AG04450 (cell line): ENCODE data around the gene HK1. TPM values are rescaled to one million over a fixed set of nuclear protein-coding genes. Genes with fewer than 3 reads are reported as not detected.

Experiments
- CTCF ChIA-PET: fragments of 300-600, 350-600 bp; formaldehyde crosslinking; extraction: SDS; loops from one replicate; lab custom pipeline; 2022; ENCODE audit warnings: antibody characterized with exemption, inconsistent platforms; lab: Charles Lee
- POLR2A ChIA-PET: fragments of 350-600 bp; formaldehyde crosslinking; extraction: SDS; loops from one replicate; lab custom pipeline; 2021; ENCODE audit warnings: antibody characterized with exemption, inconsistent platforms; lab: Yijun Ruan, JAX
- DNase-seq: peaks from one replicate; pipeline ENCODE4 v3.0.0-alpha.2; 2011; ENCODE audit warnings: low read depth, low spot score
- H3K27ac ChIP-seq: one replicate; pipeline ENCODE4 v1.5.1; 2012; ENCODE audit warnings: low read depth, low read length, control low read depth
- H3K27me3 ChIP-seq: one replicate; pipeline ENCODE4 v1.6.0; 2012; ENCODE audit warnings: low read length; ENCODE audit not compliant: control insufficient read depth, insufficient read depth
- H3K4me3 ChIP-seq: 2 replicates; pipeline ENCODE4 v1.5.1; 2011; ENCODE audit warnings: mild to moderate bottlenecking, low read depth, low read length, control low read depth
- H3K9me3 ChIP-seq: 2 replicates; pipeline ENCODE4 v1.5.1; 2012; ENCODE audit warnings: low read length; ENCODE audit not compliant: control insufficient read depth, insufficient read depth
- CTCF ChIP-seq: IDR thresholded peaks from 2 replicates; pipeline ENCODE4 v1.5.1; 2011; ENCODE audit warnings: low read depth, low read length, control low read depth, inconsistent platforms
- polyA plus RNA-seq: library from polyadenylated mRNA; depleted of rRNA; stranded (reverse); fragments of >200 nt; gene quantifications from 2 replicates; pipeline ENCODE4 v1.2.3, GENCODE V29; 2011

The HK1 gene
- polyA plus RNA-seq, 1 experiment = 31.9 TPM

DNA sequence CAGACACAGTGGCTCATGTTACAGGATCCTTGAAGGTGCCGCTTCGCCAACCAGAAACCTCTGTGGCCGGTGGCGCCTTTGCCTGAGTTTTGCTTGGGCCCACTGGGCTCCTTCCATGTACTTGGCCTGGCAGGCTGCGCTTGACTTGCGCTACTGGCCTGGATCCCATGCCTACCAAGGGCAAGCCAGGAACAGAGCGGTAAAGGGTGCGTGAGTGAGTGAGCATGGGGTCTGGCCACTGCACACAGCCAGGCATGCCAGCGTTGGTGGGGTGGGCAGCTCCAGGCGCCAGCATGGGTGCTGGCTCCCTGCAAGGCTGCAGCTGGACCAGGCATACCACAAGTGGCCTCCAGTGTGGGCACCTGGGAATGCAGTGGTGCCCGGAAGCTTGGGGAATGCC, 156.6 kb downstream of the HK1 start:
- H3K27ac ChIP-seq = no peak overlapping the region
- peaks cover 29% of the 10 kb centered on the region for H3K27me3 ChIP-seq
- CTCF ChIA-PET = no interaction called here
- no peak overlapping the region for H3K4me3 ChIP-seq
- POLR2A ChIA-PET = no interaction called here
- DNase-seq = no peak
- TF ChIP-seq CTCF = no peak
- H3K9me3 ChIP-seq = peaks cover 5% of the 10 kb centered on the region; the same call in 1 of the 2 replicates

GRCh38 chr10:69435966-69436520, 157.7 kb downstream of the HK1 start:
- POLR2A ChIA-PET = interaction anchor here (0.8 kb wide), 1 partner anchor 11 kb away, joined by 3 read pairs; no protein-coding TSS in a partner anchor
- Histone ChIP-seq H3K27ac (no peak overlapping the region), H3K9me3 (peaks cover 5% of the 10 kb centered on the region; the same call in 1 of the 2 replicates), H3K4me3 (no peak overlapping the region), H3K27me3 (peaks cover 30% of the 10 kb centered on the region)
- CTCF ChIA-PET = interaction anchor here (0.6 kb wide), 1 partner anchor 71 kb away, joined by 3 read pairs; no protein-coding TSS in a partner anchor
- TF ChIP-seq CTCF = no peak
- DNase-seq = no peak

- no peak overlapping the region for H3K4me3 ChIP-seq
- TF ChIP-seq CTCF = no peak
- H3K27me3 ChIP-seq = peaks cover 29% of the 10 kb centered on the region
- H3K9me3 ChIP-seq = peaks cover 5% of the 10 kb centered on the region; the same call in 1 of the 2 replicates
- no peak for DNase-seq
- ChIA-PET POLR2A (no interaction called here), CTCF (no interaction called here)
- H3K27ac ChIP-seq = no peak overlapping the region
Observed at GRCh38 chr10:69437321-69438259, 159.3 kb downstream of the HK1 start.

DNA sequence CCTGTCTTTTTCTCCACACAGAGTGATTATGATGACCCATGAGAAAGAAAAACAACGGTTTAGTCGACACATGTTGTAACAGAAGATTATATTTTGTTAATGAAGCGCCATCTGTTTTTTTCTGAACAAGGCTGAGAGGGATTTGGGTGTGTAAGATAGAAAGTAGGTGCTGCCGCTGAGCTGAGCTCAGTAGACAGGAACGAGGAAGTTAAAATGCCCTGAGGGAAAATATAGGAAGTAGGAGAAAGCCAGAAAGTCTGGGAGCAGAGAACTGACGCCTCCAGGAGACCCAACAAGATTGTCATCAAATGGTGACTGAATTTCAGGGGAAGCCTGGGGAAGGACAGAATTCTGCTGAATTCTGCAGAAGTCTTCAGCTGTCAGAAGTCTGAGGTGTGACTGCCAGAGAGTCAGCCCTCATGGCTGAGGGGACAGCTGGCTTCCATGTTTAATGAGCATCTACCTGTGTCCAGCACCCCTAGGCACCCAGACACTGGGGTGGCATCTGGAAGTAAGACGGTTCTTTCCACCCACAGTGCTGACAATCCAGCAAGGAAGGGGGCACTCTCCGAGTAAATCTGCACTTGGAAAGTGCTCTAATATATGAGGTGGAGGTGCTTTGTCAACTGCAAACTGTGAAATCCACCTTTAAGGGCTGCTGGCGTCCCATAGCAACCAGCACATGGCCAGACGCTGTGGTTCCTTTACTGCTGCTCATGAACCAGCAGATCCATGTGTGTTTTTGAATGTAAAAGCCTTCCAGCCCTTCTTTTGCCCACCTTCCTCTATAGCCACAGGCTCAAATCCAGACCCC, 160.4 kb downstream of the HK1 start:
- peaks cover 5% of the 10 kb centered on the region; the same call in 1 of the 2 replicates for H3K9me3 ChIP-seq
- no peak for TF ChIP-seq CTCF
- CTCF ChIA-PET = no interaction called here
- DNase-seq = no peak
- peaks cover 26% of the 10 kb centered on the region for H3K27me3 ChIP-seq
- H3K4me3 ChIP-seq = no peak overlapping the region
- H3K27ac ChIP-seq = no peak overlapping the region
- POLR2A ChIA-PET = interaction anchor here (1.2 kb wide), 1 partner anchor 17 kb away, joined by 3 read pairs; no protein-coding TSS in a partner anchor
